SK-N-SH (cell line): ENCODE data around the gene NTRK2. TPM values are rescaled to one million over a fixed set of nuclear protein-coding genes. Genes with fewer than 3 reads are reported as not detected.

ENCODE experiments used
- CTCF ChIA-PET: fragments of 300-600, 350-600 bp; formaldehyde crosslinking; extraction: SDS; loops from one replicate; lab custom pipeline; 2021; lab: Yijun Ruan, JAX
- POLR2A ChIA-PET: fragments of 350-600 bp; sonication (Branson Sonifier 250); formaldehyde crosslinking; extraction: SDS; loops from one replicate; lab custom pipeline; 2020; ENCODE audit warnings: antibody characterized with exemption, inconsistent platforms; lab: Yijun Ruan, JAX
- DNase-seq: peaks from one replicate; pipeline ENCODE4 v3.0.0; 2012
- H2AFZ ChIP-seq: fragments of 200-600 bp; sonication (generic); 2 replicates; pipeline ENCODE4 v1.8.1; 2016; ENCODE audit warnings: antibody characterized with exemption, mild to moderate bottlenecking, low read depth
- H3F3A ChIP-seq: fragments of 200-600 bp; sonication (generic); replicated peaks from 2 replicates; pipeline ENCODE3; 2016; ENCODE audit warnings: antibody characterized with exemption, mild to moderate bottlenecking; ENCODE audit not compliant: insufficient read depth
- H3K27ac ChIP-seq, 2 experiments: fragments of 200-500 bp in 1 of 2; fragments of 200-600 bp in 1 of 2; sonication (Bioruptor generic) in 1 of 2; sonication (generic), shearing (Covaris generic) in 1 of 2; 2 replicates each; pipeline versions ENCODE4 v1.5.1 to v1.6.1; 2014 to 2016; ENCODE audit warnings: low read depth in 2 of 2, inconsistent platforms in 1 of 2, low read length in 1 of 2, mild to moderate bottlenecking in 1 of 2, mixed read lengths in 1 of 2
- H3K27me3 ChIP-seq: fragments of 200-600 bp; sonication (generic), shearing (Covaris generic); 2 replicates; pipeline ENCODE4 v1.6.1; 2016; ENCODE audit warnings: mixed run types; ENCODE audit not compliant: insufficient read depth
- H3K36me3 ChIP-seq, 2 experiments: fragments of 200-500 bp in 1 of 2; fragments of 200-600 bp in 1 of 2; sonication (Bioruptor generic) in 1 of 2; sonication (generic) in 1 of 2; replicated peaks in 1 of 2; 2 replicates each; pipeline versions ENCODE3 to v1.5.1; 2014 to 2016; ENCODE audit warnings: low read length in 1 of 2, mild to moderate bottlenecking in 1 of 2; ENCODE audit not compliant: insufficient read depth in 2 of 2, control insufficient read depth in 1 of 2
- H3K4me1 ChIP-seq, 2 experiments: fragments of 200-500 bp in 1 of 2; fragments of 200-600 bp in 1 of 2; sonication (Bioruptor generic) in 1 of 2; sonication (generic), shearing (Covaris generic) in 1 of 2; 2 replicates each; pipeline versions ENCODE4 v1.5.1 to v1.6.1; 2014 to 2016; ENCODE audit warnings: low read depth in 1 of 2, low read length in 1 of 2, mixed run types in 1 of 2; ENCODE audit not compliant: insufficient read depth in 2 of 2, control insufficient read depth in 1 of 2
- H3K4me2 ChIP-seq: fragments of 200-600 bp; sonication (generic), shearing (Covaris generic); 2 replicates; pipeline ENCODE4 v1.6.1; 2017; ENCODE audit warnings: mixed run types
- H3K4me3 ChIP-seq, 2 experiments: fragments of 200-500 bp in 1 of 2; fragments of 200-600 bp in 1 of 2; sonication (Bioruptor generic) in 1 of 2; sonication (generic), shearing (Covaris generic) in 1 of 2; 2 replicates each; pipeline versions ENCODE4 v1.5.1 to v1.8.1; 2014 to 2016; ENCODE audit warnings: low read depth in 2 of 2, inconsistent platforms in 1 of 2, low read length in 1 of 2, mild to moderate bottlenecking in 1 of 2, mixed read lengths in 1 of 2, moderate library complexity in 1 of 2
- H3K79me2 ChIP-seq: fragments of 200-600 bp; sonication (generic); 2 replicates; pipeline ENCODE4 v1.8.1; 2017; ENCODE audit warnings: mild to moderate bottlenecking; ENCODE audit not compliant: insufficient read depth
- H3K9ac ChIP-seq: fragments of 200-600 bp; sonication (generic); 2 replicates; pipeline ENCODE4 v1.6.1; 2017; ENCODE audit warnings: mixed run types
- H3K9me2 ChIP-seq: fragments of 200-600 bp; sonication (generic); 2 replicates; pipeline ENCODE4 v1.6.1; 2017; ENCODE audit warnings: mixed run types
- H3K9me3 ChIP-seq: fragments of 200-600 bp; sonication (generic); 2 replicates; pipeline ENCODE4 v1.6.1; 2017; ENCODE audit warnings: mixed run types, mild to moderate bottlenecking, moderate library complexity
- H4K20me1 ChIP-seq: fragments of 200-600 bp; sonication (generic); 2 replicates; pipeline ENCODE4 v1.6.1; 2017; ENCODE audit warnings: mild to moderate bottlenecking, mixed run types; ENCODE audit not compliant: insufficient read depth
- CHD2 ChIP-seq: fragments of 150-350 bp; IDR thresholded peaks from 2 replicates; pipeline ENCODE4 v1.6.1; 2018; ENCODE audit warnings: low read length; ENCODE audit not compliant: partially characterized antibody
- ELF1 ChIP-seq: IDR thresholded peaks from 2 replicates; pipeline ENCODE4 v1.4.0; 2012
- EP300 ChIP-seq, 2 experiments: IDR thresholded peaks; 2 replicates each; pipeline versions ENCODE4 v1.4.0 to v1.6.1; 2012; ENCODE audit warnings: borderline replicate concordance in 1 of 2, low read depth in 1 of 2, low read length in 1 of 2
- FOSL2 ChIP-seq: IDR thresholded peaks from 2 replicates; pipeline ENCODE4 v1.4.0; 2012; ENCODE audit warnings: low read depth, mild to moderate bottlenecking, moderate library complexity, borderline replicate concordance
- GABPA ChIP-seq: IDR thresholded peaks from 2 replicates; pipeline ENCODE4 v1.4.0; 2012; ENCODE audit warnings: low read depth, mild to moderate bottlenecking
- GATA2 ChIP-seq: sonication (generic); formaldehyde crosslinking; IDR thresholded peaks from 2 replicates; pipeline ENCODE4 v1.5.0; 2020; ENCODE audit warnings: mild to moderate bottlenecking, missing genetic modification reagents
- JUND ChIP-seq: IDR thresholded peaks from 2 replicates; pipeline ENCODE4 v1.4.0; 2012
- MXI1 ChIP-seq: IDR thresholded peaks from 2 replicates; pipeline ENCODE4 v1.6.1; 2012; ENCODE audit warnings: mild to moderate bottlenecking, low read depth, low read length, improper control_type of control experiment
- NFIC ChIP-seq: IDR thresholded peaks from 2 replicates; pipeline ENCODE4 v1.4.0; 2012; ENCODE audit warnings: borderline replicate concordance
- NRF1 ChIP-seq: IDR thresholded peaks from 2 replicates; pipeline ENCODE4 v1.6.1; 2012; ENCODE audit warnings: low read depth, mild to moderate bottlenecking, low read length
- PBX3 ChIP-seq: IDR thresholded peaks from 2 replicates; pipeline ENCODE4; 2012
- POLR2AphosphoS5 ChIP-seq: IDR thresholded peaks from 2 replicates; pipeline ENCODE4 v1.6.1; 2012; ENCODE audit warnings: low read depth, low read length
- RCOR1 ChIP-seq: fragments of 150-350 bp; IDR thresholded peaks from 2 replicates; pipeline ENCODE4 v1.6.1; 2017; ENCODE audit warnings: antibody characterized with exemption, low read length
- RXRA ChIP-seq: IDR thresholded peaks from 2 replicates; pipeline ENCODE4 v1.4.0; 2012; ENCODE audit warnings: low read depth, mild to moderate bottlenecking, borderline replicate concordance
- SMC3 ChIP-seq: IDR thresholded peaks from 2 replicates; pipeline ENCODE4 v1.6.1; 2012; ENCODE audit warnings: low read depth, low read length, improper control_type of control experiment
- TAF1 ChIP-seq: IDR thresholded peaks from 2 replicates; pipeline ENCODE4 v1.6.1; 2012; ENCODE audit warnings: low read depth, mild to moderate bottlenecking, low read length, moderate library complexity, borderline replicate concordance
- TCF12 ChIP-seq: IDR thresholded peaks from 2 replicates; pipeline ENCODE4 v1.4.0; 2012
- USF2 ChIP-seq: fragments of 150-350 bp; IDR thresholded peaks from 2 replicates; pipeline ENCODE4 v1.6.1; 2017; ENCODE audit warnings: antibody characterized with exemption, low read length, low read depth, borderline replicate concordance
- YY1 ChIP-seq: IDR thresholded peaks from 2 replicates; pipeline ENCODE4 v1.4.0; 2012; ENCODE audit warnings: low read depth, mild to moderate bottlenecking
- ZBTB33 ChIP-seq: IDR thresholded peaks from 2 replicates; pipeline ENCODE4 v1.4.0; 2012; ENCODE audit warnings: low read depth, borderline replicate concordance
- WGBS: methylation state at CpG from one replicate; pipeline ENCODE4 v1.1.6; 2017; ENCODE audit warnings: low lambda C conversion rate; 5-methylcytosine and 5-hydroxymethylcytosine counted together
- polyA plus RNA-seq, 3 experiments: library from polyadenylated mRNA; depleted of rRNA; stranded (reverse); fragments of >200 nt; gene quantifications; 2 replicates each; pipeline ENCODE4 v1.2.3, GENCODE V29; 2012
- TF ChIP-seq, protein P1 (sequence below): IDR thresholded peaks from 2 replicates; pipeline ENCODE4 v1.4.0; 2012; ENCODE audit warnings: low read depth
- TF ChIP-seq, protein P2 (sequence below): IDR thresholded peaks from 2 replicates; pipeline ENCODE4 v1.4.0; 2012; ENCODE audit warnings: low read depth, borderline replicate concordance

The NTRK2 gene
- polyA plus RNA-seq, 1 of the 3 experiments (the other 2 are of a cell fraction) = 0.05 TPM

DNA sequence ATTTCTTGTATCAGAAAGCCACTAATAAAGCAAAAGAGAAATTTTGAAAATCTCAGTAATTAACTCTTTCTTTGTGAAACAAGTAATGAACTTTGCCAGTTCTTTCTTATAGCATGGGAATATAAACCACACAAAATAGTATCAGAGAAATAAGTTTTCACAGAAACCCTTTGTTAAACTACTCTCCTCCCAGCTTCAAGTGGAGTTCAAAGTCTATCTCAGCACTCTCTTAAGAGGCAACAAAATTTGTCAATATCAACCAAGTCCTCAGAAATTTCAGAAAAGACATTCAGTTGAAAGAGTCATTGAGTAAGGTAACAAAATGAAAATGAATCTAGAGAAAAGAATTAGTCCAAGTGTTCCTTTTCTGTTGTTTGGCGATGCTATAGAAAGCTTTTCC is 89.3 kb downstream of the NTRK2 start:
- no peak overlapping the region for H3K27ac ChIP-seq
- H3F3A ChIP-seq = peaks cover 1% of the 10 kb centered on the region
- 48% methylated on average over 1 of the region's 1 CpG for WGBS
- no peaks in the 10 kb centered on the region for H4K20me1 ChIP-seq
- H2AFZ ChIP-seq = no peak overlapping the region
- no peaks in the 10 kb centered on the region for H3K79me2 ChIP-seq
- H3K4me1 ChIP-seq = no peaks in the 10 kb centered on the region
- H3K9ac ChIP-seq = no peak overlapping the region
- H3K4me2 ChIP-seq = no peak overlapping the region
- no peak overlapping the region for H3K4me3 ChIP-seq
- no peaks in the 10 kb centered on the region for H3K9me3 ChIP-seq
- H3K36me3 ChIP-seq = no peaks in the 10 kb centered on the region
- TF ChIP-seq ELF1 = no peak
- no peak for TF ChIP-seq NRF1
- TF ChIP-seq JUND = no peak
- no peak for TF ChIP-seq EP300 (IDR thresholded peaks at IDR 0.05; ENCODE audit: borderline replicate concordance in 1 of 2, low read depth in 1 of 2, low read length in 1 of 2)
- no peak for TF ChIP-seq TCF12
- TF ChIP-seq MXI1 = no peak
- DNase-seq = no peak
- CTCF ChIA-PET = interaction anchor here (1.6 kb wide), 1 partner anchor 20 kb away, joined by 3 read pairs; no protein-coding TSS in a partner anchor
- POLR2A ChIA-PET = no interaction called here
- no peaks in the 10 kb centered on the region for H3K27me3 ChIP-seq
- no peaks in the 10 kb centered on the region for H3K9me2 ChIP-seq

DNA sequence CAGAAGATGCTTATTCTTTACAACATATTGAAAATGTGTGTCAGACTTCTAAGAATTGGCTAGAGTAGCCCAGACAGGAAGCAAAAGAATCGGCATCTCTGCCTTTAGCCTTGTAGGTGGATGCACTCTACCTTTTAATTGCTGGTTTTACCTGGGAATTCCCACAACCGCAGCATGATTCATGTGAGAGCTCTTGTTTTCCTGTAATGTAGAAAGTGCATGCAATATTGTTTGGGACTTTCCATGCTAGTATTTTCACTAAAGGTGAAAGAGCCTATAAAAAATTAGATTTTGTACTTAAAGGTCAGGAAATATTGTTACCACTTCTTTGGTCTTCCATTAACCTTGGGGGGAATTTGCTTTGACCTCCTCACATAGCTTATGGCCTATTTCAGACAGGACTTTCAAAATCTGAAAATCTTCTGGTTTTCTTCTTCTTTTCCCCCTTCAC is 89.8 kb downstream of the NTRK2 start:
- Histone ChIP-seq H3K9me3 (no peaks in the 10 kb centered on the region), H3K4me2 (no peak overlapping the region), H3K79me2 (no peaks in the 10 kb centered on the region), H3K27me3 (no peaks in the 10 kb centered on the region), H3K36me3 (no peaks in the 10 kb centered on the region), H3K4me1 (no peaks in the 10 kb centered on the region), H2AFZ (no peak overlapping the region), H3K9ac (no peak overlapping the region), H4K20me1 (no peaks in the 10 kb centered on the region), H3F3A (no peaks in the 10 kb centered on the region), H3K27ac (no peak overlapping the region), H3K4me3 (no peak overlapping the region), H3K9me2 (no peaks in the 10 kb centered on the region)
- DNase-seq = no peak
- TF ChIP-seq, protein P1, sequence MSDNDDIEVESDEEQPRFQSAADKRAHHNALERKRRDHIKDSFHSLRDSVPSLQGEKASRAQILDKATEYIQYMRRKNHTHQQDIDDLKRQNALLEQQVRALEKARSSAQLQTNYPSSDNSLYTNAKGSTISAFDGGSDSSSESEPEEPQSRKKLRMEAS = no peak
- TF ChIP-seq MXI1 (no peak), USF2 (no peak), SMC3 (no peak), JUND (no peak), GATA2 (no peak), POLR2AphosphoS5 (no peak), NFIC (no peak), TAF1 (no peak), EP300 (IDR thresholded peaks at IDR 0.05; ENCODE audit: borderline replicate concordance in 1 of 2, low read depth in 1 of 2, low read length in 1 of 2) (no peak), ZBTB33 (no peak), RXRA (no peak), YY1 (no peak), GABPA (no peak), ELF1 (no peak), RCOR1 (no peak), FOSL2 (no peak), PBX3 (no peak), CHD2 (no peak)
- TF ChIP-seq, protein P2, sequence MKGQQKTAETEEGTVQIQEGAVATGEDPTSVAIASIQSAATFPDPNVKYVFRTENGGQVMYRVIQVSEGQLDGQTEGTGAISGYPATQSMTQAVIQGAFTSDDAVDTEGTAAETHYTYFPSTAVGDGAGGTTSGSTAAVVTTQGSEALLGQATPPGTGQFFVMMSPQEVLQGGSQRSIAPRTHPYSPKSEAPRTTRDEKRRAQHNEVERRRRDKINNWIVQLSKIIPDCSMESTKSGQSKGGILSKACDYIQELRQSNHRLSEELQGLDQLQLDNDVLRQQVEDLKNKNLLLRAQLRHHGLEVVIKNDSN = no peak
- ChIA-PET POLR2A (no interaction called here), CTCF (interaction anchor here (1.5 to 1.6 kb wide), 2 partner anchors 21 kb away, joined by 3 to 5 read pairs; no protein-coding TSS in a partner anchor)
- 70% methylated on average over 2 of the region's 2 CpGs for WGBS
